HepG2 (cell line): ENCODE measurements around the gene GBA3. TPM values are rescaled to one million over a fixed set of nuclear protein-coding genes. Genes with fewer than 3 reads are reported as not detected.

ENCODE experiments used
- ATAC-seq: fragments of 200-7000 bp; cut with Tn5 transposase; 3 replicates; pipeline ENCODE4 v1.9.1; 2020; ENCODE audit warnings: mild to moderate bottlenecking, moderate library complexity
- BruUV-seq: library from RNA; stranded (reverse); fragments of 400-500 nt; replicated peaks from 2 replicates; lab custom pipeline; 2021; lab: Mats Ljungman, UMichigan
- CTCF ChIA-PET: fragments of 300-600 bp; formaldehyde crosslinking; extraction: SDS; loops from one replicate; lab custom pipeline; 2021; ENCODE audit warnings: low total read pairs, inconsistent platforms, low intra/inter-chr PET ratio; lab: Yijun Ruan, JAX
- POLR2A ChIA-PET: fragments of 350-600 bp; sonication (Branson Sonifier 250); formaldehyde crosslinking; loops from one replicate; lab custom pipeline; 2020; ENCODE audit warnings: antibody characterized with exemption, inconsistent platforms; lab: Yijun Ruan, JAX
- DNase-seq: peaks from one replicate; pipeline ENCODE4 v3.0.0-alpha.2; 2015; ENCODE audit warnings: low spot score
- FAIRE-seq: peaks from 3 replicates; lab custom pipeline; 2011; peaks lifted over from hg19 to GRCh38; lab: Jason Lieb, UNC
- H2AFZ ChIP-seq: one replicate; pipeline ENCODE4 v1.6.1; 2011; ENCODE audit warnings: low read length, inconsistent platforms
- H3K27ac ChIP-seq: fragments of 300-600 bp; 3 replicates; pipeline ENCODE4 v1.8.0; 2011; ENCODE audit warnings: mixed run types, mild to moderate bottlenecking, mixed read lengths, low read length, inconsistent platforms; ENCODE audit not compliant: insufficient read depth; ENCODE audit errors: extremely low read length
- H3K27me3 ChIP-seq, 2 experiments: fragments of 200-600 bp in 1 of 2; 2 replicates in 1 of 2; 3 replicates in 1 of 2; pipeline versions ENCODE4 v1.6.0 to v1.8.0; 2011; ENCODE audit warnings: low read length in 2 of 2, mild to moderate bottlenecking in 2 of 2, moderate library complexity in 2 of 2, inconsistent platforms in 1 of 2; ENCODE audit not compliant: insufficient read depth in 2 of 2, control insufficient read depth in 1 of 2
- H3K36me3 ChIP-seq, 2 experiments: fragments of 200-600 bp in 1 of 2; replicated peaks in 1 of 2; 2 replicates in 1 of 2; 3 replicates in 1 of 2; pipeline versions ENCODE4 v1.5.1 to v1.8.0; 2011; ENCODE audit warnings: low read length in 2 of 2, inconsistent platforms in 1 of 2; ENCODE audit not compliant: insufficient read depth in 2 of 2, control insufficient read depth in 1 of 2
- H3K4me1 ChIP-seq: 2 replicates; pipeline ENCODE4 v1.5.1; 2012; ENCODE audit warnings: low read length, inconsistent platforms; ENCODE audit not compliant: insufficient read depth
- H3K4me2 ChIP-seq: 2 replicates; pipeline ENCODE4 v1.6.0; 2011; ENCODE audit warnings: low read depth, low read length, inconsistent platforms
- H3K4me3 ChIP-seq, 3 experiments: fragments of 200-600 bp in 1 of 3; sonication (generic), shearing (Covaris generic) in 1 of 3; replicated peaks in 1 of 3; 2 replicates each; pipeline ENCODE4 v1.5.1; 2011 to 2016; ENCODE audit warnings: low read length in 3 of 3, inconsistent platforms in 2 of 3, low read depth in 2 of 3, mild to moderate bottlenecking in 2 of 3, control low read depth in 1 of 3, mixed read lengths in 1 of 3; ENCODE audit not compliant: insufficient read depth in 1 of 3
- H3K79me2 ChIP-seq: one replicate; pipeline ENCODE4 v1.6.1; 2011; ENCODE audit warnings: low read length, inconsistent platforms; ENCODE audit not compliant: insufficient read depth
- H3K9ac ChIP-seq: 2 replicates; pipeline ENCODE4 v1.6.0; 2011; ENCODE audit warnings: mild to moderate bottlenecking, low read depth, low read length, inconsistent platforms; ENCODE audit not compliant: insufficient read depth
- H3K9me3 ChIP-seq: 2 replicates; pipeline ENCODE4 v1.5.1; 2012; ENCODE audit warnings: mild to moderate bottlenecking, low read length
- H4K20me1 ChIP-seq: 2 replicates; pipeline ENCODE4 v1.6.0; 2011; ENCODE audit warnings: inconsistent platforms, mild to moderate bottlenecking, low read length, moderate library complexity; ENCODE audit not compliant: insufficient read depth
- ELF3 ChIP-seq: IDR thresholded peaks from 2 replicates; pipeline ENCODE4 v1.6.1; 2016; ENCODE audit warnings: missing genetic modification reagents, missing compliant biosample characterization
- HMG20A ChIP-seq: IDR thresholded peaks from 2 replicates; pipeline ENCODE4 v1.6.1; 2016; ENCODE audit warnings: borderline replicate concordance
- JUND ChIP-seq: sonication (generic); formaldehyde crosslinking; IDR thresholded peaks from 2 replicates; pipeline ENCODE4 v1.8.0; 2022; ENCODE audit warnings: mild to moderate bottlenecking, missing genetic modification reagents
- KDM6A ChIP-seq: IDR thresholded peaks from 2 replicates; pipeline ENCODE4 v1.6.1; 2016; ENCODE audit warnings: low read depth
- MED13 ChIP-seq: sonication (generic); formaldehyde crosslinking; IDR thresholded peaks from 2 replicates; pipeline ENCODE4 v1.5.0; 2020; ENCODE audit warnings: missing genetic modification reagents
- NFE2 ChIP-seq: sonication (generic); formaldehyde crosslinking; IDR thresholded peaks from 2 replicates; pipeline ENCODE4 v1.4.0; 2020; ENCODE audit warnings: missing genetic modification reagents
- NFKB2 ChIP-seq: sonication (generic); formaldehyde crosslinking; IDR thresholded peaks from 2 replicates; pipeline ENCODE4 v1.4.0; 2020; ENCODE audit warnings: missing genetic modification reagents, borderline replicate concordance
- TBX2 ChIP-seq: sonication (generic); formaldehyde crosslinking; IDR thresholded peaks from 2 replicates; pipeline ENCODE4 v1.5.0; 2020; ENCODE audit warnings: missing genetic modification reagents, mild to moderate bottlenecking, borderline replicate concordance
- ZNF232 ChIP-seq: sonication (generic); formaldehyde crosslinking; IDR thresholded peaks from 2 replicates; pipeline ENCODE4 v1.4.0; 2020; ENCODE audit warnings: missing genetic modification reagents, borderline replicate concordance
- ZNF572 ChIP-seq: sonication (generic); formaldehyde crosslinking; IDR thresholded peaks from 2 replicates; pipeline ENCODE4 v1.5.1; 2020; ENCODE audit warnings: mild to moderate bottlenecking, missing genetic modification reagents
- ZNF619 ChIP-seq: sonication (generic); formaldehyde crosslinking; IDR thresholded peaks from 2 replicates; pipeline ENCODE4 v1.4.0; 2020; ENCODE audit warnings: mild to moderate bottlenecking, missing genetic modification reagents
- ZNF878 ChIP-seq: sonication (generic); formaldehyde crosslinking; IDR thresholded peaks from 2 replicates; pipeline ENCODE4 v1.8.1; 2023; ENCODE audit warnings: mild to moderate bottlenecking, missing genetic modification reagents, moderate library complexity
- WGBS: methylation state at CpG from one replicate; pipeline ENCODE4 v1.1.6; 2017; ENCODE audit warnings: low lambda C conversion rate; 5-methylcytosine and 5-hydroxymethylcytosine counted together
- in situ Hi-C: cut with HindIII; loops from 2 replicates; pipeline ENCODE4 v1.10.0; 2017; ENCODE audit warnings: low pct_unique_long_range_greater_than_20kb; ENCODE audit not compliant: extremely low pct_ligation_motif_present
- intact Hi-C: fragments of 100-400 bp; cut with micrococcal nuclease; formaldehyde crosslinking; loops from one replicate; pipeline ENCODE4 v1.10.0; 2022; ENCODE audit not compliant: unreplicated experiment
- polyA plus RNA-seq, 8 experiments: library from polyadenylated mRNA; depleted of rRNA in 3 of 8; stranded (reverse) in 7 of 8; unstranded in 1 of 8; fragments of >200 nt; fragmentation: Illumina TruSeq in 4 of 8; extraction: Trizol in 4 of 8; gene quantifications; 2 replicates each; pipeline versions ENCODE4 v1.2.1 to v1.2.3, GENCODE V29; 2011 to 2016; ENCODE audit warnings: low read depth in 4 of 8, missing spikeins in 1 of 8, mixed read lengths in 1 of 8; ENCODE audit not compliant: insufficient read depth in 1 of 8
- total RNA-seq, 5 experiments: library from RNA; depleted of rRNA; stranded (reverse); fragments of >200 nt; fragmentation: Illumina TruSeq; extraction: Trizol; gene quantifications; 2 replicates each; pipeline ENCODE4 v1.2.3, GENCODE V29; 2016; ENCODE audit warnings: low read depth in 1 of 5
- TF ChIP-seq, protein P1 (sequence below): sonication (generic); formaldehyde crosslinking; IDR thresholded peaks from 2 replicates; pipeline ENCODE4 v1.5.1; 2020; ENCODE audit warnings: mild to moderate bottlenecking, missing genetic modification reagents, moderate library complexity
- TF ChIP-seq, protein P2 (sequence below), 2 experiments: IDR thresholded peaks; 2 replicates each; pipeline ENCODE4 v1.6.1; 2011 to 2012; ENCODE audit warnings: low read length in 2 of 2, borderline replicate concordance in 1 of 2, low read depth in 1 of 2, mild to moderate bottlenecking in 1 of 2, moderate library complexity in 1 of 2

GBA3 gene
- total and polyA plus RNA-seq, 2 of the 13 experiments (the other 11 are each of a cell fraction or from before 2014, with no cell fraction given) = 0.18 TPM; not detected in 1

DNA sequence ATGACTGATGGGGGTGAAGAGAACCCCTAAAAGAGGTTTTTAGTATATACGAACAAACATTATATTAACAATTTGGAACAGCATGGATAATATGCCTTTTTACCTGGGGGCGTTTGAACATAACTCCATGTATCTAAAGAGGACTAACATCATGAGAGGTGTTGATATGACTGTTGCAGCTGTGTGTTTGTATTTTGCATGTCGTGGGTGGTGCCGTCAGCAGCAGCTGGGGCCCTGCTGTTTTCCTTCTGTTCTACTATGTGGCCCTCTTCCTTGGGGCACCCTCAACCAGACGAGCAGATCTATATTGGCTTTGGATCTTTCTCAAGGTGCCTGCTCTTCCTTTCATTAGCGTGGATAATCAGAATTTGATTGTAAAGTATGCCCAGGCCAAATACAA is 11.2 kb downstream of the GBA3 start:
- intact Hi-C loops (no loop called here), in situ Hi-C loops (no loop called here)
- ATAC-seq (no peak), DNase-seq (no peak), FAIRE-seq (no peak)
- Histone ChIP-seq H3K4me2 (no peak overlapping the region), H3K79me2 (no peaks in the 10 kb centered on the region), H4K20me1 (no peaks in the 10 kb centered on the region), H3K9ac (no peak overlapping the region), H2AFZ (no peak overlapping the region), H3K27ac (no peak overlapping the region), H3K9me3 (no peaks in the 10 kb centered on the region), H3K4me1 (no peaks in the 10 kb centered on the region), H3K27me3 (no peaks in the 10 kb centered on the region), H3K4me3 (no peak overlapping the region), H3K36me3 (no peaks in the 10 kb centered on the region)
- CTCF ChIA-PET = no interaction called here
- POLR2A ChIA-PET = no interaction called here
- no peak for TF ChIP-seq ZNF619 (CRISPR knock-in tag)
- no peak for TF ChIP-seq TBX2 (CRISPR knock-in tag)
- TF ChIP-seq JUND = no peak
- WGBS = 35% methylated on average over 6 of the region's 6 CpGs
- BruUV-seq = no TSS peak

DNA sequence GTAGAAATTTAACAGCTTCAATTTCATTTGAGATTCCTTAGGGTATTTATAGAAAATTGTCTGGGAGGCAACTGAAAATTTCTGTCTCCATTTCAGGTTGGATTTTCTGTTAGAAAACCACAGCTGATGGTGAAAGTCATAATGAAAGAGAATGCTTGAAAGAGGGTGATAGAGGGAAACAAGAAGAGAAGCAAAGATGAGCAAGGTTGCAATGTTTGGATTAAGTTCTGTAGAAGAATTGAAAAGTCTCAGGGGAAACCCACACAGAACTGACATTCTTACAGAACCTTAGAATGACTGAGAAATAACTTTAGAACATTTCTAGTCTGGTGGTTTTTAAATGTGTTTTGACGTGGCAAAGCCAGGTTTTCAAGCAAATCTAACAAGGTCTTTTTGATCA is 14.7 kb downstream of the GBA3 start:
- H4K20me1 ChIP-seq = no peaks in the 10 kb centered on the region
- 7% methylated on average over 1 of the region's 1 CpG for WGBS
- ATAC-seq = no peak
- DNase-seq = no peak
- intact Hi-C loops = no loop called here
- in situ Hi-C loops = no loop called here
- BruUV-seq = no TSS peak
- no peak overlapping the region for H2AFZ ChIP-seq
- no peak for FAIRE-seq
- POLR2A ChIA-PET = no interaction called here
- H3K4me1 ChIP-seq = no peaks in the 10 kb centered on the region
- no peaks in the 10 kb centered on the region; a peak in 1 of 5 replicates for H3K27me3 ChIP-seq
- CTCF ChIA-PET = no interaction called here
- H3K79me2 ChIP-seq = no peaks in the 10 kb centered on the region
- no peak overlapping the region for H3K4me2 ChIP-seq
- H3K9ac ChIP-seq = no peak overlapping the region
- H3K9me3 ChIP-seq = no peaks in the 10 kb centered on the region
- no peak overlapping the region for H3K27ac ChIP-seq
- H3K4me3 ChIP-seq = no peak overlapping the region
- no peaks in the 10 kb centered on the region for H3K36me3 ChIP-seq
- TF ChIP-seq ZNF572 (CRISPR knock-in tag) = no peak
- TF ChIP-seq, protein P1, sequence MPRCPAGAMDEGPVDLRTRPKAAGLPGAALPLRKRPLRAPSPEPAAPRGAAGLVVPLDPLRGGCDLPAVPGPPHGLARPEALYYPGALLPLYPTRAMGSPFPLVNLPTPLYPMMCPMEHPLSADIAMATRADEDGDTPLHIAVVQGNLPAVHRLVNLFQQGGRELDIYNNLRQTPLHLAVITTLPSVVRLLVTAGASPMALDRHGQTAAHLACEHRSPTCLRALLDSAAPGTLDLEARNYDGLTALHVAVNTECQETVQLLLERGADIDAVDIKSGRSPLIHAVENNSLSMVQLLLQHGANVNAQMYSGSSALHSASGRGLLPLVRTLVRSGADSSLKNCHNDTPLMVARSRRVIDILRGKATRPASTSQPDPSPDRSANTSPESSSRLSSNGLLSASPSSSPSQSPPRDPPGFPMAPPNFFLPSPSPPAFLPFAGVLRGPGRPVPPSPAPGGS (CRISPR knock-in tag) = no peak
- no peak for TF ChIP-seq NFKB2 (CRISPR knock-in tag)
- no peak for TF ChIP-seq ZNF878 (CRISPR knock-in tag)
- no peak for TF ChIP-seq NFE2 (CRISPR knock-in tag)
- TF ChIP-seq, protein P2, sequence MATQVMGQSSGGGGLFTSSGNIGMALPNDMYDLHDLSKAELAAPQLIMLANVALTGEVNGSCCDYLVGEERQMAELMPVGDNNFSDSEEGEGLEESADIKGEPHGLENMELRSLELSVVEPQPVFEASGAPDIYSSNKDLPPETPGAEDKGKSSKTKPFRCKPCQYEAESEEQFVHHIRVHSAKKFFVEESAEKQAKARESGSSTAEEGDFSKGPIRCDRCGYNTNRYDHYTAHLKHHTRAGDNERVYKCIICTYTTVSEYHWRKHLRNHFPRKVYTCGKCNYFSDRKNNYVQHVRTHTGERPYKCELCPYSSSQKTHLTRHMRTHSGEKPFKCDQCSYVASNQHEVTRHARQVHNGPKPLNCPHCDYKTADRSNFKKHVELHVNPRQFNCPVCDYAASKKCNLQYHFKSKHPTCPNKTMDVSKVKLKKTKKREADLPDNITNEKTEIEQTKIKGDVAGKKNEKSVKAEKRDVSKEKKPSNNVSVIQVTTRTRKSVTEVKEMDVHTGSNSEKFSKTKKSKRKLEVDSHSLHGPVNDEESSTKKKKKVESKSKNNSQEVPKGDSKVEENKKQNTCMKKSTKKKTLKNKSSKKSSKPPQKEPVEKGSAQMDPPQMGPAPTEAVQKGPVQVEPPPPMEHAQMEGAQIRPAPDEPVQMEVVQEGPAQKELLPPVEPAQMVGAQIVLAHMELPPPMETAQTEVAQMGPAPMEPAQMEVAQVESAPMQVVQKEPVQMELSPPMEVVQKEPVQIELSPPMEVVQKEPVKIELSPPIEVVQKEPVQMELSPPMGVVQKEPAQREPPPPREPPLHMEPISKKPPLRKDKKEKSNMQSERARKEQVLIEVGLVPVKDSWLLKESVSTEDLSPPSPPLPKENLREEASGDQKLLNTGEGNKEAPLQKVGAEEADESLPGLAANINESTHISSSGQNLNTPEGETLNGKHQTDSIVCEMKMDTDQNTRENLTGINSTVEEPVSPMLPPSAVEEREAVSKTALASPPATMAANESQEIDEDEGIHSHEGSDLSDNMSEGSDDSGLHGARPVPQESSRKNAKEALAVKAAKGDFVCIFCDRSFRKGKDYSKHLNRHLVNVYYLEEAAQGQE (IDR thresholded peaks at IDR 0.05; ENCODE audit: borderline replicate concordance in 1 of 2, low read depth in 1 of 2, low read length in 2 of 2) = no peak
- no peak for TF ChIP-seq MED13 (CRISPR knock-in tag)
- no peak for TF ChIP-seq KDM6A (CRISPR knock-in tag)
- TF ChIP-seq ELF3 (CRISPR knock-in tag) = no peak
- TF ChIP-seq ZNF232 (CRISPR knock-in tag) = no peak
- no peak for TF ChIP-seq HMG20A (CRISPR knock-in tag)
